ENCODE results near the gene CBARP. TPM values are rescaled to one million over a fixed set of nuclear protein-coding genes. Genes with fewer than 3 reads are reported as not detected.
A peak's percentile ranks its signal among the peaks of the same experiment; 100 is the strongest.

CBARP gene
- total and polyA plus RNA-seq, 2 of the 13 experiments (the other 11 are each of a cell fraction or from before 2014, with no cell fraction given) = 1.2 to 1.4 TPM

DNA sequence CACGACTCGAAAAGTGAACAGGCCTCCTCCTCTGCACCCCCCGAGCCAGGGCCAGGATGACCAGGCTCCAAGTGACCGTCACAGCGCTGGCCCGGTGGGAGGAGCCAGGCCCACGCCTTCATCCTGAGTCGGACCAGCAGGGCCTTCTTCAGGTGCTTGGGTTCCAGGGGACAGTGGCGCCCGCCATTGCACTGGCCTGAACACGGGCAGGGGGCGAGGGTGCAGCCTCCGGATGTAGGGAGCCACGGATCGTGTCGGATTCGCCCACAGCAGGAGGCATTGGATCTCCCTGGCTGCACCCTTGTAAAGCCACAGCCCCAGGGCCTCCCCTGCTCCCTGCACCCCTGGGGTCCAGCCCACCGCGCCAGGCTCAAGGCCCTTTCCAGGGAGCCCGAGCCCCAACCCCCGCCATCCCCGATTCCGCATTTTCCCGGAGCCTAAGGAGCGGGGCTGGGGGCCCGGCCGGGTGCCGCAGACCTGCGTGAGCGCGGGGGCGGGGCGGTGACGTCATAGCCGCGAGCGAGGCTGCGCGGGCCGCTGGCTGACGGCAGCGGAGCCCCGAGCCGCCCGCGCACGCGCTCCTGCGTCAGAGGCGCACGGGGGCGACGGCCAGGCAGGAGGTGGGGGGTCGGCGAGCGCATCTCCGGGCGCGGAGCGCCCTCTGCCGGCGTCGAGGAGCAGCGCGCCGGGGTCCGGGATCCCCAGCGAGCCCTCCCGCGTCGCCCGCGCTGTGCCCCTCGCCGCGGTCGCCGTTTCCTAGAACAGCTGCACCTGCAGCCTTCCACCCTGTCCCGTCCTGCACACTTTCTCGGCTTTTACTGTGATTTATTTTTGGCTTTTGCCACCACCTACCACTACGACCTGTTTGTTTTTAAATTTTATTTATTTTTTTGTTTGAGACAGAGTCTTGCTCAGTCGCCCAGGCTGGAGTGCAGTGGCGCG is 2.3 kb upstream of the CBARP start (continued):
- TF ChIP-seq, protein P1, sequence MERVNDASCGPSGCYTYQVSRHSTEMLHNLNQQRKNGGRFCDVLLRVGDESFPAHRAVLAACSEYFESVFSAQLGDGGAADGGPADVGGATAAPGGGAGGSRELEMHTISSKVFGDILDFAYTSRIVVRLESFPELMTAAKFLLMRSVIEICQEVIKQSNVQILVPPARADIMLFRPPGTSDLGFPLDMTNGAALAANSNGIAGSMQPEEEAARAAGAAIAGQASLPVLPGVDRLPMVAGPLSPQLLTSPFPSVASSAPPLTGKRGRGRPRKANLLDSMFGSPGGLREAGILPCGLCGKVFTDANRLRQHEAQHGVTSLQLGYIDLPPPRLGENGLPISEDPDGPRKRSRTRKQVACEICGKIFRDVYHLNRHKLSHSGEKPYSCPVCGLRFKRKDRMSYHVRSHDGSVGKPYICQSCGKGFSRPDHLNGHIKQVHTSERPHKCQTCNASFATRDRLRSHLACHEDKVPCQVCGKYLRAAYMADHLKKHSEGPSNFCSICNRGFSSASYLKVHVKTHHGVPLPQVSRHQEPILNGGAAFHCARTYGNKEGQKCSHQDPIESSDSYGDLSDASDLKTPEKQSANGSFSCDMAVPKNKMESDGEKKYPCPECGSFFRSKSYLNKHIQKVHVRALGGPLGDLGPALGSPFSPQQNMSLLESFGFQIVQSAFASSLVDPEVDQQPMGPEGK (CRISPR knock-in tag; IDR thresholded peaks at IDR 0.05) = peak; percentile 87
- TF ChIP-seq ZBTB7B (CRISPR knock-in tag; IDR thresholded peaks at IDR 0.05) = peak; percentile 30; the same call in 1 of the 2 replicates
- peak; percentile 41; the same call in 1 of the 2 replicates for TF ChIP-seq GABPB1 (CRISPR knock-in tag; IDR thresholded peaks at IDR 0.05)
- TF ChIP-seq, protein P2, sequence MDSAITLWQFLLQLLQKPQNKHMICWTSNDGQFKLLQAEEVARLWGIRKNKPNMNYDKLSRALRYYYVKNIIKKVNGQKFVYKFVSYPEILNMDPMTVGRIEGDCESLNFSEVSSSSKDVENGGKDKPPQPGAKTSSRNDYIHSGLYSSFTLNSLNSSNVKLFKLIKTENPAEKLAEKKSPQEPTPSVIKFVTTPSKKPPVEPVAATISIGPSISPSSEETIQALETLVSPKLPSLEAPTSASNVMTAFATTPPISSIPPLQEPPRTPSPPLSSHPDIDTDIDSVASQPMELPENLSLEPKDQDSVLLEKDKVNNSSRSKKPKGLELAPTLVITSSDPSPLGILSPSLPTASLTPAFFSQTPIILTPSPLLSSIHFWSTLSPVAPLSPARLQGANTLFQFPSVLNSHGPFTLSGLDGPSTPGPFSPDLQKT (CRISPR knock-in tag; IDR thresholded peaks at IDR 0.05; ENCODE audit: borderline replicate concordance) = no peak
- TF ChIP-seq, protein P3, sequence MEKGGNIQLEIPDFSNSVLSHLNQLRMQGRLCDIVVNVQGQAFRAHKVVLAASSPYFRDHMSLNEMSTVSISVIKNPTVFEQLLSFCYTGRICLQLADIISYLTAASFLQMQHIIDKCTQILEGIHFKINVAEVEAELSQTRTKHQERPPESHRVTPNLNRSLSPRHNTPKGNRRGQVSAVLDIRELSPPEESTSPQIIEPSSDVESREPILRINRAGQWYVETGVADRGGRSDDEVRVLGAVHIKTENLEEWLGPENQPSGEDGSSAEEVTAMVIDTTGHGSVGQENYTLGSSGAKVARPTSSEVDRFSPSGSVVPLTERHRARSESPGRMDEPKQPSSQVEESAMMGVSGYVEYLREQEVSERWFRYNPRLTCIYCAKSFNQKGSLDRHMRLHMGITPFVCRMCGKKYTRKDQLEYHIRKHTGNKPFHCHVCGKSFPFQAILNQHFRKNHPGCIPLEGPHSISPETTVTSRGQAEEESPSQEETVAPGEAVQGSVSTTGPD (CRISPR knock-in tag; IDR thresholded peaks at IDR 0.05) = no peak
- TF ChIP-seq NR2F2 (IDR thresholded peaks at IDR 0.05; ENCODE audit: borderline replicate concordance, low read depth) = no peak
- TF ChIP-seq NR2F1 (CRISPR knock-in tag; IDR thresholded peaks at IDR 0.05) = no peak
- no peak for TF ChIP-seq ESRRA (CRISPR knock-in tag; IDR thresholded peaks at IDR 0.05; ENCODE audit: low read depth)
- TF ChIP-seq, protein P4, sequence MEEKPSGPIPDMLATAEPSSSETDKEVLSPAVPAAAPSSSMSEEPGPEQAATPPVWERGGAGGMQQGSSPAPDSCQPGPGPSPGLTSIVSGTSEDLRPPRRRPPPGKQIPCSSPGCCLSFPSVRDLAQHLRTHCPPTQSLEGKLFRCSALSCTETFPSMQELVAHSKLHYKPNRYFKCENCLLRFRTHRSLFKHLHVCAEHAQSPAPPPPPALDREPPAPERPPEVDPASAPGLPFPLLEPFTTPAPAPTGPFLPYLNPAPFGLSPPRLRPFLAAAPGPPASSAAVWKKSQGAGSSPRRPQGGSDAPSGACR (CRISPR knock-in tag; IDR thresholded peaks at IDR 0.05) = no peak
- TF ChIP-seq, protein P5, sequence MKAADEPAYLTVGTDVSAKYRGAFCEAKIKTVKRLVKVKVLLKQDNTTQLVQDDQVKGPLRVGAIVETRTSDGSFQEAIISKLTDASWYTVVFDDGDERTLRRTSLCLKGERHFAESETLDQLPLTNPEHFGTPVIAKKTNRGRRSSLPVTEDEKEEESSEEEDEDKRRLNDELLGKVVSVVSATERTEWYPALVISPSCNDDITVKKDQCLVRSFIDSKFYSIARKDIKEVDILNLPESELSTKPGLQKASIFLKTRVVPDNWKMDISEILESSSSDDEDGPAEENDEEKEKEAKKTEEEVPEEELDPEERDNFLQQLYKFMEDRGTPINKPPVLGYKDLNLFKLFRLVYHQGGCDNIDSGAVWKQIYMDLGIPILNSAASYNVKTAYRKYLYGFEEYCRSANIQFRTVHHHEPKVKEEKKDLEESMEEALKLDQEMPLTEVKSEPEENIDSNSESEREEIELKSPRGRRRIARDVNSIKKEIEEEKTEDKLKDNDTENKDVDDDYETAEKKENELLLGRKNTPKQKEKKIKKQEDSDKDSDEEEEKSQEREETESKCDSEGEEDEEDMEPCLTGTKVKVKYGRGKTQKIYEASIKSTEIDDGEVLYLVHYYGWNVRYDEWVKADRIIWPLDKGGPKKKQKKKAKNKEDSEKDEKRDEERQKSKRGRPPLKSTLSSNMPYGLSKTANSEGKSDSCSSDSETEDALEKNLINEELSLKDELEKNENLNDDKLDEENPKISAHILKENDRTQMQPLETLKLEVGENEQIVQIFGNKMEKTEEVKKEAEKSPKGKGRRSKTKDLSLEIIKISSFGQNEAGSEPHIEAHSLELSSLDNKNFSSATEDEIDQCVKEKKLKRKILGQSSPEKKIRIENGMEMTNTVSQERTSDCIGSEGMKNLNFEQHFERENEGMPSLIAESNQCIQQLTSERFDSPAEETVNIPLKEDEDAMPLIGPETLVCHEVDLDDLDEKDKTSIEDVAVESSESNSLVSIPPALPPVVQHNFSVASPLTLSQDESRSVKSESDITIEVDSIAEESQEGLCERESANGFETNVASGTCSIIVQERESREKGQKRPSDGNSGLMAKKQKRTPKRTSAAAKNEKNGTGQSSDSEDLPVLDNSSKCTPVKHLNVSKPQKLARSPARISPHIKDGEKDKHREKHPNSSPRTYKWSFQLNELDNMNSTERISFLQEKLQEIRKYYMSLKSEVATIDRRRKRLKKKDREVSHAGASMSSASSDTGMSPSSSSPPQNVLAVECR (CRISPR knock-in tag; IDR thresholded peaks at IDR 0.05; ENCODE audit: borderline replicate concordance) = peak; percentile 48; the same call in 1 of the 2 replicates
- TF ChIP-seq YEATS4 (CRISPR knock-in tag; IDR thresholded peaks at IDR 0.05; ENCODE audit: borderline replicate concordance) = 0 out of 2 replicates have a peak, but pooled peaks have one; percentile 11
- TF ChIP-seq ZSCAN25 (CRISPR knock-in tag; IDR thresholded peaks at IDR 0.05) = peak; percentile 61; the same call in 1 of the 2 replicates
- TF ChIP-seq MED1 (CRISPR knock-in tag; IDR thresholded peaks at IDR 0.05) = no peak
- TF ChIP-seq MLXIP (CRISPR knock-in tag; IDR thresholded peaks at IDR 0.05; ENCODE audit: borderline replicate concordance) = no peak
